GM10266 (cell line): Measurements from ENCODE around the gene TPD52L2.

Experiments used
- DNase-seq: peaks from one replicate; pipeline ENCODE4 v3.0.0; 2012; ENCODE audit errors: extremely low spot score
- CTCF ChIP-seq: IDR thresholded peaks from 2 replicates; pipeline ENCODE4 v1.5.1; 2012; ENCODE audit warnings: mild to moderate bottlenecking, low read depth; ENCODE audit not compliant: control insufficient read depth, insufficient read depth; ENCODE audit errors: missing control alignments

The TPD52L2 gene

GRCh38 chr20:63884506-63885263 lies 19.6 kb downstream of the TPD52L2 start:
- DNase-seq, result peak; percentile 72
- TF ChIP-seq CTCF, result no peak

GRCh38 chr20:63885264-63886053 lies 20.4 kb downstream of the TPD52L2 start:
- TF ChIP-seq CTCF, result no peak
- DNase-seq, result peak; percentile 62

- TF ChIP-seq CTCF, result no peak
- DNase-seq, result no peak
Observed at GRCh38 chr20:63886054-63886419, 21.0 kb downstream of the TPD52L2 start.

- DNase-seq, result no peak
- no peak for TF ChIP-seq CTCF
Observed at GRCh38 chr20:63886921-63887320, 21.9 kb downstream of the TPD52L2 start.

GRCh38 chr20:63889241-63890200 lies 24.5 kb downstream of the TPD52L2 start:
- DNase-seq, result no peak
- TF ChIP-seq CTCF, result no peak

GRCh38 chr20:63890201-63890576 lies 25.1 kb downstream of the TPD52L2 start:
- no peak for DNase-seq
- no peak for TF ChIP-seq CTCF
